K562 (cell line): Measurements from ENCODE around the gene COL5A1. TPM values are rescaled to one million over a fixed set of nuclear protein-coding genes. Genes with fewer than 3 reads are reported as not detected.

ENCODE experiments used
- EP400 ChIP-seq: fragments of 450-650 bp; IDR thresholded peaks from 2 replicates; pipeline ENCODE4 v1.6.1; 2017; ENCODE audit warnings: antibody characterized with exemption, mild to moderate bottlenecking, moderate library complexity
- FOSL1 ChIP-seq: fragments of 200-800 bp; sonication (Bioruptor generic); conservative IDR thresholded peaks from 2 replicates; pipeline ENCODE4 v1.6.1; 2016; ENCODE audit warnings: missing genetic modification characterization, missing compliant biosample characterization
- FUS ChIP-seq: fragments of 200-400 bp; formaldehyde crosslinking; optimal IDR thresholded peaks from 2 replicates; pipeline ENCODE3; 2017; ENCODE audit warnings: low read depth, low read length
- MTA2 ChIP-seq: fragments of 450-650 bp; IDR thresholded peaks from 2 replicates; pipeline ENCODE4 v1.6.1; 2016; ENCODE audit warnings: low read depth
- POLR2AphosphoS5 ChIP-seq: IDR thresholded peaks from 2 replicates; pipeline ENCODE4 v1.6.1; 2011; ENCODE audit warnings: mild to moderate bottlenecking, low read depth, low read length, moderate library complexity; ENCODE audit not compliant: control insufficient read depth, insufficient read depth
- PPARD ChIP-seq: fragments of 250-450 bp; sonication (Bioruptor Pico); IDR thresholded peaks from 2 replicates; pipeline ENCODE4 v1.8.0; 2022; ENCODE audit warnings: inconsistent platforms, mild to moderate bottlenecking, moderate library complexity
- SIN3A ChIP-seq, 2 experiments: fragments of 150-350 bp in 1 of 2; IDR thresholded peaks; 2 replicates each; pipeline ENCODE4 v1.6.1; 2011 to 2016; ENCODE audit warnings: borderline replicate concordance in 2 of 2, low read depth in 2 of 2, low read length in 2 of 2, mild to moderate bottlenecking in 2 of 2, moderate library complexity in 2 of 2; ENCODE audit not compliant: control insufficient read depth in 1 of 2
- TCF3 ChIP-seq: sonication (generic); formaldehyde crosslinking; IDR thresholded peaks from 2 replicates; pipeline ENCODE4 v1.4.0; 2020; ENCODE audit warnings: mild to moderate bottlenecking, missing genetic modification reagents
- TEAD1 ChIP-seq, 2 experiments: fragments of 450-650 bp in 1 of 2; sonication (generic) in 1 of 2; formaldehyde crosslinking; IDR thresholded peaks; 2 replicates each; pipeline versions ENCODE4 v1.4.0 to v1.8.0; 2020 to 2022; ENCODE audit warnings: mild to moderate bottlenecking in 2 of 2, missing genetic modification reagents in 1 of 2
- ZC3H11A ChIP-seq: IDR thresholded peaks from 2 replicates; pipeline ENCODE4 v1.6.1; 2012; ENCODE audit warnings: low read depth, low read length, improper control_type of control experiment
- ZNF224 ChIP-seq: sonication (generic); formaldehyde crosslinking; IDR thresholded peaks from 2 replicates; pipeline ENCODE4 v1.8.0; 2022; ENCODE audit warnings: mild to moderate bottlenecking, missing genetic modification reagents
- ZNF408 ChIP-seq: fragments of 250-450 bp; sonication (Bioruptor Pico); IDR thresholded peaks from 2 replicates; pipeline ENCODE4 v1.4.0; 2020; ENCODE audit warnings: low read depth, mild to moderate bottlenecking, moderate library complexity
- polyA plus RNA-seq, 8 experiments: library from polyadenylated mRNA; depleted of rRNA in 4 of 8; stranded (reverse) in 5 of 8; unstranded in 3 of 8; fragments of >200 nt; fragmentation: Nextera tagmentation in 2 of 8; fragmentation: Illumina TruSeq in 1 of 8; extraction: Ambion mirVana in 2 of 8; extraction: Trizol in 1 of 8; gene quantifications; 2 replicates each; pipeline versions ENCODE4 v1.2.1 to v1.2.3, GENCODE V29; 2011 to 2014; ENCODE audit warnings: inconsistent platforms in 1 of 8, missing spikeins in 1 of 8
- total RNA-seq, 7 experiments: library from RNA; depleted of rRNA in 6 of 7; stranded (reverse); fragments of >200 nt in 6 of 7; fragmentation: Illumina TruSeq in 2 of 7; extraction: Trizol in 2 of 7; gene quantifications; 2 replicates each; pipeline versions ENCODE4 v1.2.1 to v1.2.3, GENCODE V29; 2011 to 2021; ENCODE audit warnings: low replicate concordance in 1 of 7
- TF ChIP-seq, protein P1 (sequence below): conservative IDR thresholded peaks from 2 replicates; pipeline ENCODE4 v1.6.1; 2011; ENCODE audit warnings: low read depth, mild to moderate bottlenecking, low read length; ENCODE audit not compliant: control insufficient read depth

Gene COL5A1
- total and polyA plus RNA-seq, 9 of the 15 experiments (the other 6 are each of a cell fraction or from before 2014, with no cell fraction given): under 0.01 to 0.13 (median 0.04) TPM; not detected in 6

DNA sequence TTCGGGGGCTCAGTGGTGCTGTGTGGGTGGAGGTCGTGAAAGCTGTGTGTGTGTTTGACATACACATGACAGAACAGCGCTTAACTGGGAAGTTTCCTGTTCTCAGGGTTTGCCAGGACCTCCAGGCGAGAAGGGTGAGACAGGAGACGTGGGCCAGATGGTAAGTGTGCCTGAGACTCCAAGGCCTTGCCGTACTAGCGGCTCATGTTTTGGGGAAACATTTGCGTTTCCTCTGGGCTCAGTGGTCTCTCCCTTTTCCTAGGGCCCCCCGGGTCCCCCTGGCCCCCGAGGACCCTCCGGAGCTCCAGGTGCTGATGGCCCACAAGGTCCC lies 170.7 kb downstream of the COL5A1 start (continued):
- TF ChIP-seq TEAD1 (CRISPR knock-in tag; IDR thresholded peaks at IDR 0.05): no peak
- no peak for TF ChIP-seq PPARD (CRISPR knock-in tag)
- no peak for TF ChIP-seq FOSL1
- TF ChIP-seq ZNF224 (CRISPR knock-in tag): no peak
- no peak for TF ChIP-seq FUS
- TF ChIP-seq EP400: no peak
- TF ChIP-seq SIN3A (IDR thresholded peaks at IDR 0.05; ENCODE audit: borderline replicate concordance in 2 of 2, control insufficient read depth in 1 of 2, low read depth in 2 of 2, low read length in 2 of 2): no peak
- no peak for TF ChIP-seq MTA2
- no peak for TF ChIP-seq ZC3H11A
- no peak for TF ChIP-seq ZNF408 (CRISPR knock-in tag)
- no peak for TF ChIP-seq TCF3
- no peak for TF ChIP-seq POLR2AphosphoS5
- TF ChIP-seq, protein P1, sequence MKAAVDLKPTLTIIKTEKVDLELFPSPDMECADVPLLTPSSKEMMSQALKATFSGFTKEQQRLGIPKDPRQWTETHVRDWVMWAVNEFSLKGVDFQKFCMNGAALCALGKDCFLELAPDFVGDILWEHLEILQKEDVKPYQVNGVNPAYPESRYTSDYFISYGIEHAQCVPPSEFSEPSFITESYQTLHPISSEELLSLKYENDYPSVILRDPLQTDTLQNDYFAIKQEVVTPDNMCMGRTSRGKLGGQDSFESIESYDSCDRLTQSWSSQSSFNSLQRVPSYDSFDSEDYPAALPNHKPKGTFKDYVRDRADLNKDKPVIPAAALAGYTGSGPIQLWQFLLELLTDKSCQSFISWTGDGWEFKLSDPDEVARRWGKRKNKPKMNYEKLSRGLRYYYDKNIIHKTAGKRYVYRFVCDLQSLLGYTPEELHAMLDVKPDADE: no peak
